ENCODE data around the gene ATG2A. TPM values are rescaled to one million over a fixed set of nuclear protein-coding genes. Genes with fewer than 3 reads are reported as not detected.

The ATG2A gene
- 22.4 TPM for total RNA-seq (ENCODE audit: unreplicated experiment)
- long read RNA-seq: 0 reads

DNA sequence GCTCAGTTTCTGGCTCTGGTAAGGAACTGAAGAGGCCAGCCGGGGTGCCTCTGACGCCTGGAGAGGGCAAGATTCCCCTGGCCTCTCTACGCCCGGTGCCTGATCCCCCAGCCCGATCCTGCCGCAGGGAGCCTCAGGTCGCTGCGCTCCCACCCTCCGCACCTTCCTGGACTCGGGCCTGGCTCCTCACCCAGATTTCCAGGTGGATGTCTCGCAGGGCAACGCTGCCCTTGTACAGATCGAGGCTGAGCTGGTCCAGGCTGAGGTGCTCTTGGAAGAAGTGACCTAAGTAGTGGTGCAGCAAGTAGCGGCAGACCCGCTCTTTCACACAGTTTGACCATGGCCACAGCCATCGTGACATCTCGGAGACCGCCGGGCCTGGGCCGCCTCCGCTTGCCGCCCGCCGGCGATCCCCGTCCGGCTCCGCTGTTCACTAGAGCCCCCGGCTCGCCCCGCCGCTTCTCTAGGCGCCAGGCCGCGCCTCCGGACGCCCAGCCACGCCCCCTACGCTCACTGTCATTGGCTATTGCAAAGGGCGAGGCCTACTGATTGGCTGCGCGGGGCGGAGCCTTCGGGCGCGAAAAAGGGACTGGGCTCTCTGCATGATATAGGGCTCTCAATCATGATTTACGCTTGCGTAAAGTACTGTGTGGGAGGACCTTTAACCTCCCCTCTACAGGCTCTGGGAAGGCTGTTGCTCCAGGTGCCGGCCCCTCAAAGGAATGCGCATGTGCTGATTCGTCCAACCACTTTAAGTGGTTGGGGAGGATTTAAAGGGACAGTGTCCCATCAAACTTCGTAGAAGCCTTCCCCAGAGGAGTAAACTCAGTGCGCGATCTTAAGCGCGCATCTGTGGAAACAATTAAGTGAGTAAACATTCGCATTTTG is at the start of gene ATG2A:
ATG2A (minus strand) TSS at position 435 of the 888 bp plus-strand sequence; CDS start at position 361, 74 bp downstream.
- no peaks in the 10 kb centered on the region for H3K9me3 Mint-ChIP-seq (ENCODE audit: unreplicated experiment)
- peaks cover 13% of the 10 kb centered on the region for H3K4me1 Mint-ChIP-seq (ENCODE audit: unreplicated experiment)
- peak within 1 kb of the TSS; percentile 93 for H3K4me3 Mint-ChIP-seq (ENCODE audit: unreplicated experiment)
- peaks cover 15% of the 10 kb centered on the region for H3K36me3 Mint-ChIP-seq (ENCODE audit: low read depth, unreplicated experiment)
- DNase-seq (ENCODE audit: low spot score): peak; percentile 97
- no peak for TF ChIP-seq CTCF (IDR thresholded peaks at IDR 0.05; ENCODE audit: unreplicated experiment)
- peak within 1 kb of the TSS; percentile 78 for H3K27ac Mint-ChIP-seq (ENCODE audit: unreplicated experiment)
- peaks cover 8% of the 10 kb centered on the region for H3K27me3 Mint-ChIP-seq (ENCODE audit: unreplicated experiment)

DNA sequence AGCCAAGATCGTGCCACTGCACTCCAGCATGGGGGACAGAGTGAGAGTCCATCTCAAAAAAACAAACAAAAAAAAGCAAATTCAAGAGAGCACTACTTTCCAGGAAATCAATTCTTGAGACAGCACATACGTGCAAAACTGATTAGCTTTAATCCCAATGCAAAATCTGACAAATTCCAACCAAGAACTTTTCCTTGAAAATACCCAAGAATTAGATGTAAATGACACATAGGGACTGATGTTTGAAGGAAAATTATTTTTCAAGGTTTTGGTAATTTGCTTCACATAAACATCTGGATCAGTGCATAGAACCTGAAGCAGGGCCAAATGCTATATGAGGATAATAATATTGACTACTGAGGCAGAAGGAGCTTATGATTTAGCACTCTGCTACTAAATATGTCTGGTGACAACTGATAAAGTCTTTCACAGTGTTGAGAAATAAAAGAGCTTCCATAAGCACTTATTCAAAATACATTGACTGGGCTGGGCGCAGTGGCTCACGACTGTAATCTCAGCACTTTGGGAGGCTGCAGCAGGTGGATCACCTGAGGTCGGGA is 46.1 kb upstream of the ATG2A start:
- no peak for TF ChIP-seq CTCF (IDR thresholded peaks at IDR 0.05; ENCODE audit: unreplicated experiment)
- Mint-ChIP-seq H3K4me1 (ENCODE audit: unreplicated experiment) (no peaks in the 10 kb centered on the region), H3K4me3 (ENCODE audit: unreplicated experiment) (no peak overlapping the region), H3K9me3 (ENCODE audit: unreplicated experiment) (no peaks in the 10 kb centered on the region), H3K27me3 (ENCODE audit: unreplicated experiment) (no peaks in the 10 kb centered on the region), H3K36me3 (ENCODE audit: low read depth, unreplicated experiment) (no peaks in the 10 kb centered on the region), H3K27ac (ENCODE audit: unreplicated experiment) (no peak overlapping the region)
- DNase-seq (ENCODE audit: low spot score): no peak

GRCh38 chr11:64960719-64961118 is 43.7 kb upstream of the ATG2A start:
- Mint-ChIP-seq H3K36me3 (ENCODE audit: low read depth, unreplicated experiment) (no peaks in the 10 kb centered on the region), H3K4me1 (ENCODE audit: unreplicated experiment) (no peaks in the 10 kb centered on the region), H3K9me3 (ENCODE audit: unreplicated experiment) (no peaks in the 10 kb centered on the region), H3K27me3 (ENCODE audit: unreplicated experiment) (no peaks in the 10 kb centered on the region), H3K4me3 (ENCODE audit: unreplicated experiment) (no peak overlapping the region), H3K27ac (ENCODE audit: unreplicated experiment) (no peak overlapping the region)
- DNase-seq (ENCODE audit: low spot score): no peak
- TF ChIP-seq CTCF (IDR thresholded peaks at IDR 0.05; ENCODE audit: unreplicated experiment): no peak

- Mint-ChIP-seq H3K4me3 (ENCODE audit: unreplicated experiment) (no peak overlapping the region), H3K27ac (ENCODE audit: unreplicated experiment) (no peak overlapping the region), H3K9me3 (ENCODE audit: unreplicated experiment) (no peaks in the 10 kb centered on the region), H3K4me1 (ENCODE audit: unreplicated experiment) (no peaks in the 10 kb centered on the region), H3K36me3 (ENCODE audit: low read depth, unreplicated experiment) (no peaks in the 10 kb centered on the region), H3K27me3 (ENCODE audit: unreplicated experiment) (no peaks in the 10 kb centered on the region)
- DNase-seq (ENCODE audit: low spot score): no peak
- no peak for TF ChIP-seq CTCF (IDR thresholded peaks at IDR 0.05; ENCODE audit: unreplicated experiment)
Observed at GRCh38 chr11:64959498-64959897, 42.5 kb upstream of the ATG2A start.

DNA sequence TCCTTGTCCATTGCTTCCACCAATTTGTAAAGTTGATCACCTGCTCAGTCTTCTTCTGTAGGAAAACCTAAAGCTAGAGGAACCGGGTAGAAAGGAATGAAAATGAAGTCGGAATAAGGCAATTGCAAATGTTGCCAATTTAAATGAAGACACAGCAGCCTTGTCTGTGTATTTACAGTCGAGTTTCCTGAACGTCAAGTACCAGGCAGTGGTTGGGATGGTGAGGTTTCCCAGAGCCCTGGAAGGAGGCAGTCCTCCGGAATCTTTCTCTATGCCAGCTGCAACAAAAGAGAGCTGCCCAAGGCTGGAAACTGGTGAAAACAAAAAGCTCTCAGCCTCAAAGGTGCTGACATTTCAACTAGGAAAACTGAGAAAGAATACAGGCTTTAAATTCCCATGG is 37.2 kb upstream of the ATG2A start:
- Mint-ChIP-seq H3K27me3 (ENCODE audit: unreplicated experiment) (no peaks in the 10 kb centered on the region), H3K4me1 (ENCODE audit: unreplicated experiment) (no peaks in the 10 kb centered on the region), H3K4me3 (ENCODE audit: unreplicated experiment) (no peak overlapping the region), H3K36me3 (ENCODE audit: low read depth, unreplicated experiment) (no peaks in the 10 kb centered on the region), H3K9me3 (ENCODE audit: unreplicated experiment) (no peaks in the 10 kb centered on the region), H3K27ac (ENCODE audit: unreplicated experiment) (no peak overlapping the region)
- no peak for DNase-seq (ENCODE audit: low spot score)
- no peak for TF ChIP-seq CTCF (IDR thresholded peaks at IDR 0.05; ENCODE audit: unreplicated experiment)

All from endothelial cell (in vitro differentiated cells).